B cell (primary cell): ENCODE data around the gene LAMA1. TPM values are rescaled to one million over a fixed set of nuclear protein-coding genes. Genes with fewer than 3 reads are reported as not detected.

Source experiments
- ATAC-seq: fragments of 200-7000 bp; cut with Tn5 transposase; one replicate; pipeline ENCODE4 v1.10.0; 2021; ENCODE audit warnings: low read depth, mild to moderate bottlenecking, moderate number of reproducible peaks, moderate library complexity
- CTCF ChIA-PET: fragments of 350-600 bp; sonication (Branson Sonifier 250); formaldehyde crosslinking; loops from one replicate; lab custom pipeline; 2021; ENCODE audit warnings: antibody characterized with exemption, inconsistent platforms; lab: Charles Lee
- POLR2A ChIA-PET: fragments of 350-600 bp; sonication (Branson Sonifier 250); formaldehyde crosslinking; loops from one replicate; lab custom pipeline; 2021; ENCODE audit warnings: antibody characterized with exemption; lab: Charles Lee
- DNase-seq: peaks from one replicate; pipeline ENCODE4 v3.0.0; 2013
- H2AFZ ChIP-seq: 2 replicates; pipeline ENCODE4 v1.6.1; 2012; ENCODE audit warnings: mild to moderate bottlenecking, low read depth, low read length; ENCODE audit not compliant: insufficient read depth, poor library complexity, severe bottlenecking
- H3K27ac ChIP-seq, 2 donors: 1 replicate in 1 of 2; 2 replicates in 1 of 2; pipeline ENCODE4 v1.5.1; 2012 to 2013; ENCODE audit warnings: low read length in 2 of 2, mild to moderate bottlenecking in 2 of 2, moderate library complexity in 1 of 2
- H3K27me3 ChIP-seq, 4 experiments: fragments of 200-600 bp in 1 of 4; sonication (generic) in 1 of 4; replicated peaks in 1 of 4; 1 replicate in 2 of 4; 2 replicates in 2 of 4; pipeline versions ENCODE4 v1.6.1 to v1.7.0; 2013 to 2016; ENCODE audit warnings: low read length in 3 of 4, mild to moderate bottlenecking in 2 of 4, mixed read lengths in 1 of 4, moderate library complexity in 1 of 4; ENCODE audit not compliant: insufficient read depth in 4 of 4, control insufficient read depth in 3 of 4; ENCODE audit errors: control extremely low read depth in 1 of 4
- H3K36me3 ChIP-seq, 2 experiments: replicated peaks in 1 of 2; 1 replicate in 1 of 2; 2 replicates in 1 of 2; pipeline versions ENCODE4 v1.6.1 to v1.7.1; 2013; ENCODE audit warnings: low read length in 1 of 2; ENCODE audit not compliant: insufficient read depth in 2 of 2, control insufficient read depth in 1 of 2; ENCODE audit errors: control extremely low read depth in 1 of 2, extremely low read depth in 1 of 2
- H3K4me1 ChIP-seq, 2 donors: fragments of 200-600 bp in 1 of 2; sonication (generic) in 1 of 2; 1 replicate in 1 of 2; 2 replicates in 1 of 2; pipeline versions ENCODE4 v1.5.1 to v1.6.1; 2013 to 2017; ENCODE audit warnings: low read length in 2 of 2; ENCODE audit not compliant: control insufficient read depth in 2 of 2, insufficient read depth in 2 of 2
- H3K4me2 ChIP-seq: replicated peaks from 2 replicates; pipeline ENCODE3; 2012; ENCODE audit warnings: mild to moderate bottlenecking, low read depth, low read length; ENCODE audit not compliant: poor library complexity, severe bottlenecking
- H3K4me3 ChIP-seq, 5 experiments: fragments of 200-600 bp in 1 of 5; sonication (generic) in 1 of 5; 1 replicate in 3 of 5; 2 replicates in 2 of 5; pipeline versions ENCODE4 v1.5.1 to v1.7.0; 2011 to 2016; ENCODE audit warnings: low read length in 4 of 5, mild to moderate bottlenecking in 4 of 5, low read depth in 2 of 5, control low read depth in 1 of 5, moderate library complexity in 1 of 5; ENCODE audit not compliant: insufficient read depth in 1 of 5; ENCODE audit errors: control extremely low read depth in 1 of 5, extremely low read depth in 1 of 5
- H3K79me2 ChIP-seq: fragments of 200-600 bp; sonication (generic); one replicate; pipeline ENCODE4 v1.6.0; 2016; ENCODE audit warnings: low read length; ENCODE audit not compliant: control insufficient read depth, insufficient read depth
- H3K9ac ChIP-seq: fragments of 200-600 bp; sonication (generic); 2 replicates; pipeline ENCODE4 v1.6.1; 2017; ENCODE audit warnings: mild to moderate bottlenecking, low read length, moderate library complexity
- H3K9me3 ChIP-seq, 3 donors: one replicate each; pipeline versions ENCODE4 v1.6.1 to v1.7.1; 2013; ENCODE audit warnings: low read length in 2 of 3; ENCODE audit not compliant: control insufficient read depth in 2 of 3, insufficient read depth in 1 of 3; ENCODE audit errors: control extremely low read depth in 1 of 3
- H4K20me1 ChIP-seq: 2 replicates; pipeline ENCODE4 v1.6.0; 2012; ENCODE audit warnings: mild to moderate bottlenecking, low read length; ENCODE audit not compliant: insufficient read depth, control insufficient read depth, poor library complexity, severe bottlenecking
- H3K27ac Mint-ChIP-seq: one replicate; pipeline ENCODE4 v1.8.0; 2021; ENCODE audit warnings: mixed read lengths
- H3K27me3 Mint-ChIP-seq: one replicate; pipeline ENCODE4 v1.8.0; 2021; ENCODE audit warnings: mixed read lengths
- H3K4me1 Mint-ChIP-seq: one replicate; pipeline ENCODE4 v1.8.0; 2021; ENCODE audit warnings: mixed read lengths
- H3K4me3 Mint-ChIP-seq: one replicate; pipeline ENCODE4 v1.8.0; 2021; ENCODE audit warnings: mixed read lengths
- H3K9me3 Mint-ChIP-seq: one replicate; pipeline ENCODE4 v1.8.0; 2022; ENCODE audit warnings: mixed read lengths; ENCODE audit not compliant: insufficient read depth
- EZH2 ChIP-seq: IDR thresholded peaks from 2 replicates; pipeline ENCODE4 v1.6.1; 2012; ENCODE audit warnings: borderline replicate concordance, low read depth, mild to moderate bottlenecking, moderate library complexity, low read length; ENCODE audit not compliant: insufficient read depth, poor library complexity, severe bottlenecking
- WGBS: methylation state at CpG from one replicate; pipeline ENCODE4 v1.1.5; 2013; ENCODE audit warnings: missing lambda C conversion rate; ENCODE audit not compliant: insufficient coverage; 5-methylcytosine and 5-hydroxymethylcytosine counted together
- intact Hi-C: fragments of 100-400 bp; cut with micrococcal nuclease; formaldehyde crosslinking; loops from one replicate; pipeline ENCODE4 v1.10.0; 2022
- polyA plus RNA-seq: library from polyadenylated mRNA; depleted of rRNA; stranded (reverse); fragments of >200 nt; gene quantifications from 2 replicates; pipeline ENCODE4 v1.2.3, GENCODE V29; 2012
- total RNA-seq, 2 donors: library from RNA; stranded (reverse); fragments of 120-200 nt in 1 of 2; gene quantifications; 1 replicate in 1 of 2; 2 replicates in 1 of 2; pipeline versions ENCODE4 v1.2.3 to v1.2.4, GENCODE V29; 2013 to 2022
- TF ChIP-seq, protein P1 (sequence below): fragments of 200-600 bp; IDR thresholded peaks from one replicate; pipeline ENCODE4 v1.8.0; 2022; ENCODE audit warnings: antibody characterized with exemption, mild to moderate bottlenecking

LAMA1 gene
- total and polyA plus RNA-seq, 2 donors (not counting 1 experiment from before 2014, with no cell fraction given): not detected

DNA sequence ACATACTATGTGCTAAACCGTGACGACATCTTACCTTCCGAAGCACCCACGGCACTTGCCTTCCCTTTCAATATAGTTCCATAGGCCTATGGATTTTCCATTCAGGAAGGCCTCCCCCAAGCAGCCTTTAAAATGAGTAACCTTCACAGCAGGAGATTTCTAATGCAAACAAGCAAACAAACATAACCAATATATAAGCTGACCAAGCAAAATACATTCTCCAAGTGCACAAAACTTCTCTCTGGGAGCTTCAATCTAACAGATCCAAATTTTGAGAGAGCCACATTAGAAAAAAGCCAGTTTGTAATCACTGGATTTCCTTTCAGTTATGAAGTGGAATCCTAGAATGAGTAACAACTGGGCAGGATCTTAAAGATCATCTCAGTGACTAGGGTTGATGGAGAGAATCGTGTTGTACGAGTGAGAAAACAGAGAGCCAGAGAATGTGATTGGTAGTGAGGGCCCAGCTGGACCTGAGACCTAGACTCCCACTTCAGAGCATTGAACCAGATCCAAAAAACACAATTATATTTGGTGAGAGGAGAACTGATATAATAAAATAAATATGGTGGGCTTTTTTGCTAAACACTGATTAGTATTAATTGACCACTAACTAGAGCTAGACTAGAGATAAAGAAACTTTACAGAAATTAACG lies 145.6 kb downstream of the LAMA1 start:
- Mint-ChIP-seq H3K27me3 (no peaks in the 10 kb centered on the region), H3K4me1 (no peaks in the 10 kb centered on the region), H3K4me3 (no peak overlapping the region), H3K27ac (no peak overlapping the region), H3K9me3 (no peaks in the 10 kb centered on the region)
- intact Hi-C loops: no loop called here
- H3K79me2 ChIP-seq: no peaks in the 10 kb centered on the region
- TF ChIP-seq, protein P1, sequence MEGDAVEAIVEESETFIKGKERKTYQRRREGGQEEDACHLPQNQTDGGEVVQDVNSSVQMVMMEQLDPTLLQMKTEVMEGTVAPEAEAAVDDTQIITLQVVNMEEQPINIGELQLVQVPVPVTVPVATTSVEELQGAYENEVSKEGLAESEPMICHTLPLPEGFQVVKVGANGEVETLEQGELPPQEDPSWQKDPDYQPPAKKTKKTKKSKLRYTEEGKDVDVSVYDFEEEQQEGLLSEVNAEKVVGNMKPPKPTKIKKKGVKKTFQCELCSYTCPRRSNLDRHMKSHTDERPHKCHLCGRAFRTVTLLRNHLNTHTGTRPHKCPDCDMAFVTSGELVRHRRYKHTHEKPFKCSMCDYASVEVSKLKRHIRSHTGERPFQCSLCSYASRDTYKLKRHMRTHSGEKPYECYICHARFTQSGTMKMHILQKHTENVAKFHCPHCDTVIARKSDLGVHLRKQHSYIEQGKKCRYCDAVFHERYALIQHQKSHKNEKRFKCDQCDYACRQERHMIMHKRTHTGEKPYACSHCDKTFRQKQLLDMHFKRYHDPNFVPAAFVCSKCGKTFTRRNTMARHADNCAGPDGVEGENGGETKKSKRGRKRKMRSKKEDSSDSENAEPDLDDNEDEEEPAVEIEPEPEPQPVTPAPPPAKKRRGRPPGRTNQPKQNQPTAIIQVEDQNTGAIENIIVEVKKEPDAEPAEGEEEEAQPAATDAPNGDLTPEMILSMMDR: no peak
- TF ChIP-seq EZH2: no peak
- DNase-seq (no peak), ATAC-seq (no peak)
- no peaks in the 10 kb centered on the region for H4K20me1 ChIP-seq
- H3K27me3 ChIP-seq: no peaks in the 10 kb centered on the region
- WGBS: 90% methylated on average over 5 of the region's 7 CpGs
- H2AFZ ChIP-seq: no peak overlapping the region
- no peaks in the 10 kb centered on the region for H3K4me1 ChIP-seq
- H3K27ac ChIP-seq: no peak overlapping the region
- H3K4me2 ChIP-seq: no peak overlapping the region
- no peak overlapping the region for H3K4me3 ChIP-seq
- no peak overlapping the region for H3K9ac ChIP-seq
- peaks cover 0 to 8% (median 0%) of the 10 kb centered on the region in 3 donors for H3K9me3 ChIP-seq
- ChIA-PET CTCF (no interaction called here), POLR2A (no interaction called here)
- H3K36me3 ChIP-seq: no peaks in the 10 kb centered on the region

DNA sequence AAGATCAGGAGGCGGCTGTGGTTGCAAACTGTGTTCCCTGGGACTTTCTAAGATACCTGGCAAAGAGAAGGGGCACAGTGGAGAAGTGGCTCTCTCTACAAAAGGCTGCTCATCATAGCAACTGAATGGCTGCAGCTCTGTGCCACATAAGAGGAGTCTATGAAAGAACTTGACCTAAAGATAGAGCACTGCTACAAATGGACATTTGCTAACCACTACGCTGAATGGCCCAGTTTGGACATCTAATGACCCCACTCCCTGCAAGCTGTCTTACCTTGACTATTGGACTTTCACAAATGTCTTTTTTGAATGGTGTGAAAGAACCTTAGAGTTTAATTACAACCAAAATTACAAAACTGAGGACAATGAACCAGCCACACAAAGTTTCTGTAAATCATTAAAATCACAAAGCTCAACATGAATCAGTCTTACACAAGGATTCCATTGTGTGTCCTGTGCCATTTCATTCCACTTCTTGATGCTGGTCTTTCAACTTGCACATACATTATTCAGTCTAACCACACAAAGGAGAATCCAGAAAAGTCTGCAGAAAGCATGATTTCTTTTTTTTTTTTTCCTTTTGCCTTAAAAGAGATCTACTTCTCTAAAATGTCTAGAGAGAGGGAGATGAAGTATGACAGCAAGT lies 154.0 kb downstream of the LAMA1 start:
- H4K20me1 ChIP-seq: no peaks in the 10 kb centered on the region
- H2AFZ ChIP-seq: no peak overlapping the region
- Mint-ChIP-seq H3K27ac (no peak overlapping the region), H3K27me3 (no peaks in the 10 kb centered on the region), H3K4me1 (no peaks in the 10 kb centered on the region), H3K9me3 (peaks cover 3% of the 10 kb centered on the region), H3K4me3 (no peak overlapping the region)
- no peak overlapping the region for H3K27ac ChIP-seq
- H3K4me2 ChIP-seq: no peak overlapping the region
- H3K27me3 ChIP-seq: no peaks in the 10 kb centered on the region
- WGBS: 56% methylated on average over 1 of the region's 2 CpGs
- H3K79me2 ChIP-seq: no peaks in the 10 kb centered on the region
- ChIA-PET POLR2A (no interaction called here), CTCF (interaction anchor here (0.8 kb wide), 1 partner anchor 20 kb away, joined by 3 read pairs; no protein-coding TSS in a partner anchor)
- TF ChIP-seq EZH2: no peak
- H3K36me3 ChIP-seq: no peaks in the 10 kb centered on the region
- peaks cover 0 to 15% (median 0%) of the 10 kb centered on the region in 3 donors for H3K9me3 ChIP-seq
- no peak overlapping the region for H3K4me3 ChIP-seq
- no peaks in the 10 kb centered on the region for H3K4me1 ChIP-seq
- no peak overlapping the region for H3K9ac ChIP-seq
- intact Hi-C loops: no loop called here
- DNase-seq (no peak), ATAC-seq (no peak)
